ENCODE measurements around the gene ECE1.
"Not testable (repeated sequence)": the region's sequence is repeated elsewhere in the genome, so short reads cannot be mapped to it uniquely, and the experiment has no call there.

The ECE1 gene

DNA sequence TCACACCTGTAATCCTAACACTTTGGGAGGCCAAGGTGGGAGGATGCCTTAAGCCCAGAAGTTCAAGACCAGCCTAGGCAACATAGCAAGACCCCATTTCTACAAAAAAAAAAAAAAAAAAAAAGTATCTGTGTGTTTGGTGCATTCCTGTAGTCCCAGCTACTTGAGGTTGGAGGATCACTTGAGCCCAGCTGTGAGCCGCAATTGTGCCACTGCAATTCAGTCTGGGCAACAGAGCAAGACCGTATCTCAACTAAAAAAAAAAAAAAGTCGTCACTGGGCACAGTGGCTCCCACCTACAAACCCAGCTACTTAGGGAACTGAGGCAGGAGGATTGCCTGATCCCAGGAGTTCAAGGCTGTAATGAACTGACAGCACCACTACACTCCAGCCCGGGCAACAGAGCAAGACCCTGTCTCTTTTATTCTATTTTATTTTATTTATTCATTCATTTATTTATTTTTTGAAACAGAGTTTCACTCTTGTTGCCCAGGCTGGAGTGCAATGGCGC is 105.0 kb downstream of the ECE1 start:
- DNase-seq: no peak
- Mint-ChIP-seq H3K36me3 (ENCODE audit: low read depth) (no peaks in the 10 kb centered on the region), H3K9me3 (no peaks in the 10 kb centered on the region), H3K4me3 (no peak overlapping the region), H3K27ac (no peak overlapping the region), H3K27me3 (no peaks in the 10 kb centered on the region), H3K4me1 (ENCODE audit: low read depth) (no peaks in the 10 kb centered on the region)

DNA sequence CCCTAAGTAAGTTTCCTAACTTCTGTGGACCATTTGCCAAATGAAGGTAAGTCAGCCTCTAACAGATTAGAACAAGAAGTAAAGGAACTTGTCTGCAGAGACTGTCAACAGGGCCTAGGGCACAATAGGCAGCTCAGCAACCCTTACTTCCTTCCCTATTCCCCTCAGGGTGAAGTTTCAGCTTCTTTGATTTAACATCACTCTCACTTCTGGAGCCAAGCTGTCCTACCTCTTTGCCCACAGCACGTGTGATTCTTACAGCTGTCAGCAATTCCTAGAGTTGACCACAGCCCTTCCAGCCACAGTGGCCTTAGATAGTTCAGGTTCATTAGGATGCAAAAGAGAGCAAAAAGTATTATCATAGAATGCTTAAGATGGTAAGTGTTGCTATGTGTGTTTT is 106.0 kb downstream of the ECE1 start:
- Mint-ChIP-seq H3K36me3 (ENCODE audit: low read depth) (no peaks in the 10 kb centered on the region), H3K4me3 (no peak overlapping the region), H3K27me3 (no peaks in the 10 kb centered on the region), H3K4me1 (ENCODE audit: low read depth) (no peaks in the 10 kb centered on the region), H3K27ac (no peak overlapping the region), H3K9me3 (no peaks in the 10 kb centered on the region)
- DNase-seq: no peak

DNA sequence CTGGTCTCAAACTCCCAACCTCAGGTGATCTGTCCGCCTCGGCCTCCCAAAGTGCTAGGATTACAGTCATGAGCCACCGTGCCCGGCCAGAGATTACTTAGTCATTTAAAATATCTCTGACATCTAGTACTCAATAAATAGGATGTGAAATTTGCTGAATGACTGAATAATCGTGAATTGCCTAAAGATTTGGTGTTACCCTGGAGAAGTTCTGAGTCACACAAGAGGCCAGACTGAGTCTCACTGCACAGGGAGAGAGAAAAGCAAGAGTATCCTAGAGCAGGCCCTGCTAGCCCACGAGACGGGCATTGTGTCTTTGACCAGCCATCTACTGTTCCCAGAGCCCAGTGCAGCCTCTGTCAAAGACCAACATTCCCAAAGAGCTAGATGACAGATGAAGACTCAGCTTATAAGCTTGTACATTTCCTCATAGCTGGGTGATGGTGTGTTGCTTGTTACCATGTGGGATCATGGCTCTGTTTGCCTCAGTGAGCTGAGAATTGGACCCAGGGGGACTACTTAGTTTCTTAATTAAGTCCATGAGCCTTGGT is 108.0 kb downstream of the ECE1 start:
- H3K36me3 Mint-ChIP-seq (ENCODE audit: low read depth): no peaks in the 10 kb centered on the region
- peaks cover 3% of the 10 kb centered on the region for H3K4me1 Mint-ChIP-seq (ENCODE audit: low read depth)
- H3K4me3 Mint-ChIP-seq: no peak overlapping the region
- no peaks in the 10 kb centered on the region for H3K27me3 Mint-ChIP-seq
- no peaks in the 10 kb centered on the region for H3K9me3 Mint-ChIP-seq
- H3K27ac Mint-ChIP-seq: no peak overlapping the region
- no peak for DNase-seq

DNA sequence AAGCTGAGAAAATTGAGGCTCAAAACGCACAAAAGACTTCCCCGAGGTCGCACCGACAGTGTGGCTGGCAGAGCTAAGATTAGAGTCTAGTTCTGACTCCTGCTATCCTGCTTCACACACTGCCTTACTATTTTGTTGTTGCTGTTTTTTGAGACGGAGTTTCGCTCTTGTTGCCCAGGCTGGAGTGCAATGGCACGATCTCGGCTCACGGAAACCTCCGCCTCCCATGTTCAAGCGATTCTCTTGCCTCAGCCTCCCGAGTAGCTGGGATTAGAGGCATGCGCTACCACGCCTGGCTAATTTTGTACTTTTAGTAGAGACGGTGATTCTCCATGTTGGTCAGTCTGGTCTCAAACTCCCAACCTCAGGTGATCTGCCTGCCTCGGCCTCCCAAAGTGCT is 112.0 kb downstream of the ECE1 start:
- Mint-ChIP-seq H3K36me3 (ENCODE audit: low read depth) (peaks cover 23% of the 10 kb centered on the region), H3K4me1 (ENCODE audit: low read depth) (peaks cover 27% of the 10 kb centered on the region)
- H3K27me3 Mint-ChIP-seq, H3K27ac Mint-ChIP-seq, H3K9me3 Mint-ChIP-seq, DNase-seq, H3K4me3 Mint-ChIP-seq: not testable (repeated sequence)

DNA sequence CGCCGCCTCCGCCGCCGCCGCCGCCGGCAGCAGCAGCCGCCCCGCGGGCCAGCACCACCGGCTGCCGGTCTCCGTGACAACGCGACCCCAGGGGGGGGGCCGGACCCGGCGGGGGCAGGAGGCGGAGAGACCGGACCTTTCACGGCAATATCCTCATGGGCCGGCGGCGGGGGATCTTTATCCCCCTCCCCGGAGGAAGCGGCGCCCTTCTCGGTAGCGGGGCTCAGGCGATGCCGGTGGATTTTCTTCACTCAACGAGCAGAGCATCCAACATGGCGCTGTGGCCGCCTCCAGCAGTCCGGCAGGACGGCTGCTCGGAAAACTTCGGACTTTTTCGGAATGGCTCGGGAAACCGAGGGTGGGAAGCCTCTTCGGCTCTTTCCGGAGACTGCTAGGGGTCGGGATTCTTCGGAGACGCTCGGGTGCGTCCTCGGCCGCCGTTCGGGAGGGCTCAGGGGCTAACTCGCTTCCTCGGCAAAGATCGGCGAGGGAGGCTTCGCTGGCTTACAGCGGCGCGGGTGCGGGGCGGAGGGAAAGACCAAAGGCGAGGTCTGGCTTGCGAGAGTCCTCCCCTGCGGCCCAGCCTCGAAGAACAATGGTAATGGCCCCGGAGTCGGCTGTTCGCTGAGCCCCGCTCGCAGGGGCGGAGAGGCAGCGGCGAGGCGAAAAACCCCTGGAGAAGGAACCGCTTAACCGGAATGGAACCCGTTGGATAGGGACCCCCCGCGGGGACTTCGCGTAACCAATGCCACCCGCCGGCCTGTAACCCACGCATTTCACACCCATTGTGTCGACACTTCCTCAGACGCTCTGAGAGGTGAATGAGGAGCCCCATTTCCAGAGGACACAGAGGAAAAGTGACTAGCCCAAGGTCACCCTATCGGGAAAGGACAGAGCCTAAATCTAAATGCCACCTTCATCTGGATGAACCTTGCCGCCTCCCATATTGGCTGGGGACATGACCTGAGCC is 113.4 kb downstream of the ECE1 start, which contains the start of gene EIF4G3:
Gene EIF4G3, minus strand, starts transcription at position 312 of the 970 bp plus-strand sequence. CDS start 174,155 bp downstream, outside the sequence.
- H3K27ac Mint-ChIP-seq: peak within 1 kb of the TSS; percentile 98
- H3K9me3 Mint-ChIP-seq: no peaks in the 10 kb centered on the region
- H3K27me3 Mint-ChIP-seq: no peaks in the 10 kb centered on the region
- H3K4me1 Mint-ChIP-seq (ENCODE audit: low read depth): peaks cover 30% of the 10 kb centered on the region
- H3K36me3 Mint-ChIP-seq (ENCODE audit: low read depth): peaks cover 28% of the 10 kb centered on the region
- H3K4me3 Mint-ChIP-seq: peak within 1 kb of the TSS; percentile 89
- peak; percentile 99 for DNase-seq

DNA sequence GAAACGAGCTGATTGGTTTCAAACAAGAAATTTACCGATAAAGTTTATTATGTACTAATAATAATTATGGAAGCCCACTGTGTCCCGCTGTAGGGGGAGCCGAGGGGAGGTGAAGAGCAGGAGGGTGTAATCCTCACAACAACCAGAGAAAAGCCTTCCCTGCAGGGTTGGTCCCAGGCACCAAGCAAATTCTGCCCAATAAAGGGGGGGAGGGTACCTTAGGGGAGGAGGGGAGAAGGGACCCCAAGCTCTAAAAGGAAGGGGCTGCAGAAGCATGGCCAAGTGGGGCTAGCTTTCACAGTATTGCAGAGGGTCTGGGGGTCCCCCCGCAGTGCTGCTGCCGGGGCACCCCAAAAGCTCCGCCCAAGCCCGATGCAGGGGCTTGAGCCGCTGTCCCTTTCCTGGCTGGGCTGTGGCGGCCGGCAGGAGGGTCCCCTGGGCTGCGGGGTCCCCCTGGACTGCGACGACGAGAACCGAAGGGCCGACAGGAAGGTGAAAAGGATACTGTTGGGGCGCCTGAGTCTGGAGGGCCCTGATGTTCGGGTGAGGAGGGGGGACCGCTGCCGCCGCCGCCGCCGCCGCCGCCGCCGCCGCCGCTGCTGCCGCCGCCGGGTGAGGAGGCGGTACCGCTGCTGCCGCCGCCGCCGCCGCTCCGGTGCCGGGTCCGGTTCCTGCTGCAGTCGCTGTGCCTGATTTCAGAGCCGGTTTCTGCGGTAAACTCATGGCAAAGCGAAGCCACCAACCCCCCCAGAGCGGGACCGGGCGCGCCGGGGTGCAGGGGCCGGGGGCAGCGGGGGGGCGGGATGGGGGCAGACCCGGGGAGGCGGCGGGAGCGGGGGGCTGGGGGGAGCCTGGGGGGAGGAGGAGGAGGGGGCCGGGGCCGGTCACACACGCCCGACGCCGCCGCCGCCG is 114.3 kb downstream of the ECE1 start:
- Mint-ChIP-seq H3K36me3 (ENCODE audit: low read depth) (peaks cover 38% of the 10 kb centered on the region), H3K27ac (peak overlapping the region; percentile 93), H3K4me3 (peak overlapping the region; percentile 89), H3K9me3 (no peaks in the 10 kb centered on the region), H3K27me3 (no peaks in the 10 kb centered on the region), H3K4me1 (ENCODE audit: low read depth) (peaks cover 37% of the 10 kb centered on the region)
- peak; percentile 74 for DNase-seq

DNA sequence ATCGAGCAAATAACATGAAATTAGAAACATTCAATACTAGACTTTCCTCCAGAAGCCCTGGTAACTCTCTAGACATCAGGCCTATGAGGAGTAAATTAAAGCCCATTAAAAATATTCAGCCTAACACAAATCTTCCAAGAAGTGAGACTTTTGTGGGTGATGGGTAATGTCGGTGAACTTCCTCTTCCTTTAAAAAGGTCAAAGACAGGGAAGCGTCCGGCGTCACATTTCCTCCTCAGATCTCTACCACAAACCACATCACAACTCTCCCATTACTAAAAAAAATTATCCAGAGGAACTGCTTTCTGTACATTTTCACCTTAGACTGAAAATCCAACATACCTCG is 115.0 kb downstream of the ECE1 start:
- Mint-ChIP-seq H3K36me3 (ENCODE audit: low read depth) (peaks cover 44% of the 10 kb centered on the region), H3K27ac (peak overlapping the region; percentile 93), H3K4me3 (peak overlapping the region; percentile 89), H3K27me3 (no peaks in the 10 kb centered on the region), H3K4me1 (ENCODE audit: low read depth) (peaks cover 37% of the 10 kb centered on the region), H3K9me3 (no peaks in the 10 kb centered on the region)
- DNase-seq: no peak

DNA sequence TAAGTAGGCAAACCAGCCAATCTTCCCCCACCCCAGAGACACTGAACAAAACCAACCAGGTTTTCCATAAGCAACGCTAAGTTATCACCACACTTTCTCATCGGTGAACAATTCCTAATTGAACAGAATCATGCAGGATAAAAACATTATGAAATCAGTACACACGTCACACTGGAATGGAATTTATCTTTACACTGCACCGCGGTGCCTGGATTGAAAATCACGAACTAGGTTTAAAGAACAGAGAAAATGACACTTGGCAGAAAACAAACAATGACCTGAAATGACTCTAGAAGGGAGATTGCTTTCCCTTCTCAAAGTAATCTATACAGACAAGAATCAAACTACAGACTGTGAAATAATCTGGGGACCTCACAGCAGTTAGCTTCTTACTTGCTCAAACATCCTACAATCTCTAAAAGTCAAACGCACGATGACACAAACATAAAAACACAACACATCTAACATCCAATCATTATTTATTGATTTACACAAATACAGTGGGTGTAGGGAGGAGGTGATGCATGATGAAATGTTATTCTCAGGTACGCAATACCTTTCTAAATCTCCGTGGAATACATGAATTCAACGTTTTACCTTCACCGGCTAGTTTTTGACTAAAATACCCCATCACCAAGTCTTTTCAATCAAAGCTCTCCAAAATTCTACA is 115.5 kb downstream of the ECE1 start:
- Mint-ChIP-seq H3K4me3 (peak overlapping the region; percentile 89), H3K4me1 (ENCODE audit: low read depth) (peaks cover 37% of the 10 kb centered on the region), H3K36me3 (ENCODE audit: low read depth) (peaks cover 47% of the 10 kb centered on the region), H3K27ac (peak overlapping the region; percentile 93), H3K9me3 (no peaks in the 10 kb centered on the region), H3K27me3 (no peaks in the 10 kb centered on the region)
- DNase-seq: no peak

DNA sequence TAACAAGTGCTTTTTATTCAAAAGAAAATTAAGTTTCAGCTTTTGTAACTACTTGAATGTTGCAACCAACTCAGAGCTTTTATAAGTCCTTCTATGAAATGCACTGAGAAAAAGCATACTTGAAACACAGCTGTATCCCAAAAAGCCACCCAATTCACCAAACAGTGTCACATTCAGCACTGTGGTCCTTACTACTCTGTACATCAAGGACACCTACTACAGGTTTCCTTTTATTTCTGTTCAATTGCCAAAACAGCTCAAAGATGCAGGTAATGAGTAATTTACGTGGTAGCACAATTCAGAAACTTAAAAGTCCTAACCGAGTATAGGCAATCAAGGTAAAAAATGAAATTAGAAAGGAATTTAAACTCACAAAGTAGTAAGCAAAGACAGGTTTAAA is 116.0 kb downstream of the ECE1 start:
- peak overlapping the region; percentile 54 for H3K27ac Mint-ChIP-seq
- H3K9me3 Mint-ChIP-seq: no peaks in the 10 kb centered on the region
- H3K36me3 Mint-ChIP-seq (ENCODE audit: low read depth): peaks cover 51% of the 10 kb centered on the region
- H3K4me3 Mint-ChIP-seq: peak overlapping the region; percentile 89
- peaks cover 37% of the 10 kb centered on the region for H3K4me1 Mint-ChIP-seq (ENCODE audit: low read depth)
- no peak for DNase-seq
- no peaks in the 10 kb centered on the region for H3K27me3 Mint-ChIP-seq

DNA sequence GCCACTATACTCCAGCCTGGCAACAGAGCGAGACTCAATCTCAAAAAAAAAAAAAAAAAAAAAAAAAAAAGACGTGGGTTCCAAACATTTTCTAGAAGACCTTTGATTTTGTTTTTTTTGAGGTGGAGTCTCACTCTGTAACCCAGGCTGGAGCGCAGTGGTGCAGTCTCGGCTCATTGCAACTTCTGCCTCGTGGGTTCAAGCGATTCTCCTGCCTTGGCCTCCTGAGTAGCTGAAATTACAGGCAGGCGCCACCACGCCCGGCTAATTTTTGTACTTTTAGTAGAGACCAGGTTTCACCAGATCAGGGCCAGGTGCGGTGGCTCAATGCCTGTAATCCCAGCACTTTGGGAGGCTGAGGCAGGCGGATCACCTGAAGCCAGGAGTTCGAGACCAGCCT is 117.2 kb downstream of the ECE1 start:
- DNase-seq, H3K4me3 Mint-ChIP-seq, H3K27me3 Mint-ChIP-seq, H3K27ac Mint-ChIP-seq, H3K9me3 Mint-ChIP-seq: not testable (repeated sequence)
- Mint-ChIP-seq H3K4me1 (ENCODE audit: low read depth) (peaks cover 37% of the 10 kb centered on the region), H3K36me3 (ENCODE audit: low read depth) (peaks cover 59% of the 10 kb centered on the region)

DNA sequence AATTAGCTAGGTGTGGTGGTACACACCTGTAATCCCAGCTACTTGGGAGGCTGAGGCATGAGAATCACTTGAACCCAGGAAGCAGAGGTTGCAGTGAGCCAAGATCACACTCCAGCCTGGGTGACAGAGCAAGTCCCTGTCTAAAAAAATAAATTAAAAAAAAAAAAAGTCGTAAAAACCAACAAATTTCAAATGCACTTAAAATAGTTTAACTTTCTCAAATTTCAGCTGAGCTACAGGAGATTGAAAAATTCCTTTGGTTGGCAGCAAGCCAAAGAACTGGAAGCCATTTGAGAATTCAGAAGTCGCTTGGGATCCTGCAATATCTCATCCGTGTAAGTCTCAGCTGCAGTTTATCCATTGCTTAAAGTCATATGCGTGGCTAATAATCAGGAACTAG is 119.4 kb downstream of the ECE1 start:
- H3K27ac Mint-ChIP-seq, H3K4me3 Mint-ChIP-seq, DNase-seq, H3K9me3 Mint-ChIP-seq, H3K27me3 Mint-ChIP-seq: not testable (repeated sequence)
- H3K36me3 Mint-ChIP-seq (ENCODE audit: low read depth): peaks cover 73% of the 10 kb centered on the region
- peaks cover 33% of the 10 kb centered on the region for H3K4me1 Mint-ChIP-seq (ENCODE audit: low read depth)

DNA sequence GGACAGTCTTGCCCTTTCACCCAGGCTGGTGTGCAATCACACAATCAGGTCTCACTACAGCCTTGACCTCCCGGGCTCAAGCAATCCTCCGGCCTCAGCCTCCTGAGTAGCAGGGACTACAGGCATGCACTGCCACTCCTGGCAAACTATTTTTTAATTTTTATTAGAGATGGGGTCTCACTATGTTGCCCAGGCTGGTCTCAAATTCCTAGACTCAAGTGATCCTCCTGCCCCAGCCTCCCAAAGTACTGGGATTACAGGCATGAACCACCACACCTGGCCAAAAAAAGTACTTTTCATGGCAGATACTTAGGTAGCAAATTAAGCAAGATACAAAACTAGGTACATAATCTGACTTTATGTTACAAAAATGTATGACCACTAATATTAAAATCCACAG is 121.8 kb downstream of the ECE1 start:
- H3K9me3 Mint-ChIP-seq: no peaks in the 10 kb centered on the region
- peaks cover 73% of the 10 kb centered on the region for H3K36me3 Mint-ChIP-seq (ENCODE audit: low read depth)
- no peaks in the 10 kb centered on the region for H3K27me3 Mint-ChIP-seq
- no peak overlapping the region for H3K4me3 Mint-ChIP-seq
- H3K4me1 Mint-ChIP-seq (ENCODE audit: low read depth): peaks cover 24% of the 10 kb centered on the region
- DNase-seq: no peak
- H3K27ac Mint-ChIP-seq: no peak overlapping the region

Measured in activated T-cell treated with anti-CD3 and anti-CD28 coated beads, Interleukin-2, amount 50 U/mL, for 24 hours (primary cell).